Left lobe of liver (tissue), 2 donors: Measurements from ENCODE around the gene CXCL8. TPM values are rescaled to one million over a fixed set of nuclear protein-coding genes. Genes with fewer than 3 reads are reported as not detected.
"Not testable (repeated sequence)": the region's sequence is repeated elsewhere in the genome, so short reads cannot be mapped to it uniquely, and the experiment has no call there.

Experiments
- ATAC-seq: fragments of 200-7000 bp; cut with Tn5 transposase; one replicate; pipeline ENCODE4 v1.9.1; 2020; ENCODE audit warnings: mild to moderate bottlenecking, moderate library complexity
- DNase-seq: peaks from one replicate; pipeline ENCODE4 v3.0.0-alpha.2; 2020; ENCODE audit warnings: low spot score
- total RNA-seq: library from RNA; stranded (reverse); gene quantifications from one replicate; pipeline ENCODE4 v1.2.1, GENCODE V29; 2021
- donor health status: DM: no; HTN: no; CAD: no; lungs with moderate emphysema.
- donor health status: DM: no; HTN: yes; CAD: no.

Gene CXCL8
- total RNA-seq, 1 donor from 2014 or later = 0.28 TPM

DNA sequence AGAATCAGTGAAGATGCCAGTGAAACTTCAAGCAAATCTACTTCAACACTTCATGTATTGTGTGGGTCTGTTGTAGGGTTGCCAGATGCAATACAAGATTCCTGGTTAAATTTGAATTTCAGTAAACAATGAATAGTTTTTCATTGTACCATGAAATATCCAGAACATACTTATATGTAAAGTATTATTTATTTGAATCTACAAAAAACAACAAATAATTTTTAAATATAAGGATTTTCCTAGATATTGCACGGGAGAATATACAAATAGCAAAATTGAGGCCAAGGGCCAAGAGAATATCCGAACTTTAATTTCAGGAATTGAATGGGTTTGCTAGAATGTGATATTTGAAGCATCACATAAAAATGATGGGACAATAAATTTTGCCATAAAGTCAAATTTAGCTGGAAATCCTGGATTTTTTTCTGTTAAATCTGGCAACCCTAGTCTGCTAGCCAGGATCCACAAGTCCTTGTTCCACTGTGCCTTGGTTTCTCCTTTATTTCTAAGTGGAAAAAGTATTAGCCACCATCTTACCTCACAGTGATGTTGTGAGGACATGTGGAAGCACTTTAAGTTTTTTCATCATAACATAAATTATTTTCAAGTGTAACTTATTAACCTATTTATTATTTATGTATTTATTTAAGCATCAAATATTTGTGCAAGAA, 2.3 kb downstream of the CXCL8 start:
- no peak for ATAC-seq

DNA sequence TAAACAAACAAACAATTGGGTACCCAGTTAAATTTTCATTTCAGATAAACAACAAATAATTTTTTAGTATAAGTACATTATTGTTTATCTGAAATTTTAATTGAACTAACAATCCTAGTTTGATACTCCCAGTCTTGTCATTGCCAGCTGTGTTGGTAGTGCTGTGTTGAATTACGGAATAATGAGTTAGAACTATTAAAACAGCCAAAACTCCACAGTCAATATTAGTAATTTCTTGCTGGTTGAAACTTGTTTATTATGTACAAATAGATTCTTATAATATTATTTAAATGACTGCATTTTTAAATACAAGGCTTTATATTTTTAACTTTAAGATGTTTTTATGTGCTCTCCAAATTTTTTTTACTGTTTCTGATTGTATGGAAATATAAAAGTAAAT, 2.9 kb downstream of the CXCL8 start:
- DNase-seq (no peak), ATAC-seq (no peak)

More for the DNA sequence above, 2.3 kb downstream of the CXCL8 start:
- no peak for DNase-seq

DNA sequence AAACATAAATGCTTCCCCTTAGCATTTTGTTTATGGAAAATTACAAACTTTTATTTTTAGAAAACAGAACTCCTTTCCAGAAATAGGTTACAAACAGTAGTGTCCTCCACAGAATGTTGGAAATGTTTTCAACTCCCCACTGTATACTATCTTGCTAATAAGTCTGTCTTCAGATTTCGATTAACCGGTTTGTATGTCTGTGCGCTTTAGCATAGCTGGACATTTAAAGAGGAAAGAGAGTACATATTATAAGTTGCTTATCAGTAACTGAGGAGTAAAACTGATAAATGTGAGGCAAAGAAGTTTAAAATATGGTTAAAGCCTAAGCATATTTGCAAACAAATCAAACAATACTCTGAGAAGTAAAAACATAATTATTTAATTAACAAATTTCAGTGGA, 3.4 kb downstream of the CXCL8 start:
- DNase-seq (no peak), ATAC-seq (no peak)

GRCh38 chr4:73744203-73744602, 3.8 kb downstream of the CXCL8 start:
- ATAC-seq (no peak), DNase-seq (no peak)

GRCh38 chr4:73750730-73751129, 10.4 kb downstream of the CXCL8 start:
- DNase-seq = no peak
- ATAC-seq = no peak

DNA sequence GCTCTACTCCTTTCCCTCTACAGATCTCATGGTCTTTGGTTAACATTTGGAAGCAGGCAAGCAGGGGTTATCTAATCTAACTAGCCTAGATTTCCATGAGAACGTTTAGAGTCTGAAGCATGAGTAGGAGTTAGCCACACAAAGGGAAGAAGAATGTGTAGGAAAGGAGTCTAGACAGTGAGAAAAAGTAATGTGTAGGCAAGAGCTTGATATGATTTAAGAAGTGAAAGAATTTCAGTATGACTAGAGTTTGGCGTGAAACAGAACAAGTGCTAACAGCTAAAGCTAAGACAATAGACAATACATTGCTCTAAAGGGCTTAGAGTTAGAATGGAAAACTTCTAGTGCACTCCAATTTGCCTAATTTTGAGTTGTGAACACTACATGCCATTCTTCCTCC, 10.8 kb downstream of the CXCL8 start:
- DNase-seq = no peak
- no peak for ATAC-seq

DNA sequence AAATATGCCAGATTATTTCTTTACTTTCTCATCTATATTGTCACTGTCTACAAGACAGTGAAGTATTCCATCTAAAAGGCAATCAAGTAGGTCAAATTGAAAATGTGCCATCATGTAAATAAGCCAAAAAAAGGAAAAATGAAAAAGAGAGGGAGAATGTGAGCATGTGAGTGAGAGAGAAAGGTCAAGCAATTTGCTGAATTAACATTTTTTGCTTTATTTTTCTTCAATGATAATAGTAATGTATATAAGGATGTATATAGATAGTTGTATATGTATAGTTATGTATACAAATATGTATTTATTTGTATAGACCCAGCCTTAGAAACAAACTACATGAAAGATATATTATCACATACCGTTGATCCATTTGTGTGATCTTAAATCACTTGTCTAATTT, 11.5 kb downstream of the CXCL8 start:
- DNase-seq (no peak), ATAC-seq (no peak)

GRCh38 chr4:73752424-73752823, 12.1 kb downstream of the CXCL8 start:
- ATAC-seq (no peak), DNase-seq (no peak)

GRCh38 chr4:73753215-73753614, 12.8 kb downstream of the CXCL8 start:
- no peak for ATAC-seq
- no peak for DNase-seq

DNA sequence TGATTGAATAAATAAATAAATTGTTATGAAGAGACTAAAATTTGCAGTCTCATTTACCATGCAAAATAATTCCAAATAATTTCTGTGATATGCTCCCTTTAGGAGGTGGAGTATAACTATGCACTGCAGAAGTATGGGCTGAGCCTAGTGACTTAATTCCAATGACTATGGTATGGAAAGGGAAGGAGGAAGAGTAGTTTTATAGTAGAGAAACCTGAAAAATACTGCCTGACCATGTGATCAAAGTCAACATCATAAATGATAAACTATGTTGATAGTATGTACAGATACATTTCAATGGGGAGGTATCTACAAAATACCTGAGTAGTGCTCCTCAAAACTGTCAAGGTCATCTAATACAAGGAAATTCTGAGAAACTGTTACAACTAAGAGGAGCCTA, 14.6 kb downstream of the CXCL8 start:
- no peak for DNase-seq
- no peak for ATAC-seq

DNA sequence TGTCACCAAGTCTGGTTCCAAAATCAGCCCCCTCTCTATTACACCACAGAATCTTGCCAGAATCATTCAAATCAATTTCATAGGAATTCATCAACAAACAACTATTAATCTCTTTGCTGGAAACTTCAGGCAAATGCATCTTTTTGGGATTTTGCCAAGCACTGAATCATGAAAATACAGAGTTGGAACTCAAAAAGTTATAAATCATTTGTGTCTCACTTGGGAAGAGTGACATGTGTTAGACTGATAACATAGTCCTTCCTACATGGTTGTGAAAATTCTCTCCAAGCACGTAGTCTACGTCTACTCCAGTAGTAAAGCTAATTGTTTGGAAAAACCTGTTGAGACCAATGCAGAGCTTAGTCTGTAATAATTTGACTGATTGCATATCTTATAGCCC, 19.0 kb downstream of the CXCL8 start:
- no peak for ATAC-seq
- no peak for DNase-seq

GRCh38 chr4:73761856-73762255, 21.5 kb downstream of the CXCL8 start:
- no peak for ATAC-seq
- DNase-seq = no peak

- ATAC-seq (no peak), DNase-seq (no peak)
Measured at GRCh38 chr4:73762409-73762808, 22.0 kb downstream of the CXCL8 start.

DNA sequence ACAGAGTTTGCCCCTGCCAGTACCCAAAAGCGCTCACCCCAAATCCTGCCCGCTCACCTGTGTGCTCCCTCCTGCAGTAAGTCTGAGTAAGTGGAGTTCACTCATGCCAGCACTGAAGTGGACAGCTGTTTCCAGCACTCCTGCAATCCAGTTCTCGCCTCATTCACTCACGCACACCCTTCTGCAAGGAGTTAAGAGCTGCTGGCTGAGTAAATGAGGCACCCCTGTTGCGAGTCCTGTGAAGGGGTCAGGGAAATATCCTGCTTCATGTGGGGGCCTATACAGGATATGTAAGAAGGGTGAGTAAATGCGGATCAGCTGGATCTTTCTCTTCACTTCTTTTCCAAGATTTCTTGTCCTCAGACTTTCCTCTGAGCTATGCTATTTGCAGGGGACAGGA, 23.5 kb downstream of the CXCL8 start:
- DNase-seq (no peak), ATAC-seq (no peak)

DNA sequence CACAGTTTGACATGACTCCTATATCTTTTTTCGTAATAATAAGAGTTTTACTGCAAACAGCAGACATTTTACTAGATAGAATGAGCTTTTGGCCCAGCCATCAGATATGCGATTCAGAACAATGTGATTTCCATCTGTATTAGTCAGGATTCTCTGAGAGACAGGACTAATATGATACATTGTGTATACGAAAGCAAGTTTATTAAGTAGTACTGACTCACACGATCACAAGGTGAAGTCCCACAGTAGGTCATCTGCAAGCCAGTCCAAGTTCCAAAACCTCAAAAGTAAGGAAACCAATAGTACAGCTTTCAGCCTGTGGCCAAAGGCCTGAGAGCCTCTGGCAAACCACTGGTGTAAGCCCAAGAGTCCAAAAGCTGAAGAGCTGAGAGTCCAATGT, 24.1 kb downstream of the CXCL8 start:
- DNase-seq = no peak
- ATAC-seq = no peak

- DNase-seq (no peak), ATAC-seq (no peak)
Measured at GRCh38 chr4:73765296-73765695, 24.9 kb downstream of the CXCL8 start.

DNA sequence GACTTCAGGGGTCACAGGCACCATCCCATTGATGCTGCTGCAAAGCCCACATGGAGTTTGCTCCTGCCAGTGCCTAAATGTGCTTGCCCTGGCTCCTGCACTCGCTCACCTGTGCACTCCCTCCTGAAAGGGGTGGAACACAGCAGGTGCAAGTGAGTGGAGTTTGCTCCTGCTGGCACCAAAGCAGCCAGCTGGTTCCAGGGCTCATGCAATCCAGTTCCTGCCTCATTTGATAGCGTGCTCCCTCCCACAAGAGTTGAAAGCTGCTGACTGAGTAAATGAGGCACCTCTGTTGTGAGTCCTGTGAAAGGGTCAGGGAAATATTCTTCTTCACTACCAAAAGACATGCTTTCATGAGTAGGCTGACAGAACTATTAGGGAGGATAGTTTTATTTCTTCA, 30.5 kb downstream of the CXCL8 start:
- ATAC-seq (peak; percentile 100), DNase-seq (peak; percentile 91)

- no peak for DNase-seq
Measured at GRCh38 chr4:73772363-73772762, 32.0 kb downstream of the CXCL8 start.

DNA sequence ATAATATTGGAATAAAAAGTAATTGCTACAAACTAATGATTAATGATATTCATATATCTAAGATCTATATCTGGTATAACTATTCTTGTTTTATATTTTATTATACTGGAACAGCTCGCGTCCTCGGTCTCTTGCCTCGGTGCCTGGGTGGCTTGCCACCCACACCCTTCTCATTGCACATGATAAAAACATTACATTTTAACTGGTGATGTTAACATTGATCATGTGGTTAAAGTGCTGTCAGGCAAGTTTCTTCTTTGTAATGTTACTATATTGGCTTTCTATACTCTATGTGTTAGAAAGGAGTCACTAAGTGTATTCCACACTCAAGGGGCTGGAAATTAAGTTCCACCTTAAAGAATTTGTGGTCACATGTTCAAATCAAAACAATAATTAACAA, 34.0 kb downstream of the CXCL8 start:
- DNase-seq, ATAC-seq: not testable (repeated sequence)

More at GRCh38 chr4:73772363-73772762, 32.0 kb downstream of the CXCL8 start:
- no peak for ATAC-seq

DNA sequence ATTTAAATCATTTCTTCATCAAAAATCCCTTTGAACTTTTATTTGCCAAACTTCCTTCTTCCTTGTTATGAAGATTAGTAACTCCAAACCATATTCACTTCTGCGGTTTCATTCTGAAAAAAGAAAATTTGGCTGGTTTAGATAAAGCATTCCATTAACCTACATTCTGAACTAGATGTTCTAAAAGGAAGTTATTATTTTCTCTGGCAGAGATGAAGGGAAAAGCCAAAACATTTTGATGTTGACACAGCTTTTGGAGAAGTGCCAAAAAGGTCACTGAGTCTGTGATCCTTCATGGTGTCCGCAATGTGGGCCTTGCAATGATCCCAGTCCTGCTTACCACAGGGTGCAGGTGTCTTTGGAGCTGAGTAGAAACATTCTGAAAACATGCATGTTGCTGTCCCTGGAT, 36.0 kb downstream of the CXCL8 start:
- ATAC-seq = peak; percentile 96
- peak; percentile 64 for DNase-seq

GRCh38 chr4:73777612-73778011, 37.2 kb downstream of the CXCL8 start:
- DNase-seq (no peak), ATAC-seq (no peak)

DNA sequence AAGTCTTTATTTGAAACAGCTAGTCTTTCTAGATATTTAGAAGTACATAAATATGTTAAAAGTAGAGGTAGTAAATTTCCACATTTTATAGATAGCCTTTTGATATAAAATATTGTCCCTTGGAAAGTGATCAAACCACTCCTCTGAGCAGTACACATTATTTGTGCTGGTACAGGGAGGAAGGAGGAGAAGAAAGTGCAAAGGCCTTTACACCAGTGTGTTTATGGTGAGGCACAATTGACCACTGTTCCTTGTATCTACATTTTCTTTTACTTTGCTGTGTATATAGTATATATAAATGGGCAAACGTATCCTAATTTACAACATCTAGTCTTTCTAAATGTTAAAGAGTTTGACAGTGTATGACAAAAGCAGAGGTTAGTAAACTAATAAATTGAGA, 39.9 kb downstream of the CXCL8 start:
- ATAC-seq = no peak
- DNase-seq = no peak

- no peak for DNase-seq
- ATAC-seq = no peak
Measured at GRCh38 chr4:73780834-73781233, 40.5 kb downstream of the CXCL8 start.
